A549 (cell line): Measurements from ENCODE around the gene HUNK.

Experiments
- BHLHE40 ChIP-seq: IDR thresholded peaks from 2 replicates; pipeline ENCODE4 v1.6.1; 2012; ENCODE audit warnings: low read depth, low read length, inconsistent platforms
- CTCF ChIP-seq: fragments of >200 bp; sonication (Bioruptor Twin); formaldehyde crosslinking; IDR thresholded peaks from 3 replicates; pipeline ENCODE4 v1.5.1; 2016
- ESRRA ChIP-seq: fragments of 150-350 bp; IDR thresholded peaks from 2 replicates; pipeline ENCODE4 v1.6.1; 2014; ENCODE audit warnings: mild to moderate bottlenecking, low read length, borderline replicate concordance
- HES2 ChIP-seq: fragments of >200 bp; sonication (Bioruptor Twin); formaldehyde crosslinking; IDR thresholded peaks from 2 replicates; pipeline ENCODE4 v1.6.1; 2016
- MAFK ChIP-seq: fragments of 450-650 bp; IDR thresholded peaks from 2 replicates; pipeline ENCODE4 v1.6.1; 2014; ENCODE audit not compliant: partially characterized antibody
- POLR2A ChIP-seq: IDR thresholded peaks from 2 replicates; pipeline ENCODE4 v1.6.1; 2012; ENCODE audit warnings: mild to moderate bottlenecking, low read length
- POLR2AphosphoS2 ChIP-seq: conservative IDR thresholded peaks from 2 replicates; pipeline ENCODE4 v1.6.1; 2012; ENCODE audit warnings: low read length, improper control_type of control experiment, inconsistent platforms
- RCOR1 ChIP-seq: fragments of 150-350 bp; IDR thresholded peaks from 2 replicates; pipeline ENCODE4 v1.6.1; 2014; ENCODE audit warnings: antibody characterized with exemption, low read length, low read depth
- REST ChIP-seq: fragments of 200-600 bp; sonication (generic); IDR thresholded peaks from 2 replicates; pipeline ENCODE4 v1.6.1; 2016; ENCODE audit warnings: antibody characterized with exemption, mild to moderate bottlenecking, moderate library complexity
- RFX5 ChIP-seq: fragments of 450-650 bp; IDR thresholded peaks from 2 replicates; pipeline ENCODE4 v1.7.1; 2014; ENCODE audit warnings: antibody characterized with exemption, mild to moderate bottlenecking, moderate library complexity
- SREBF2 ChIP-seq: fragments of 450-650 bp; IDR thresholded peaks from 2 replicates; pipeline ENCODE4 v1.6.1; 2014; ENCODE audit warnings: mild to moderate bottlenecking, moderate library complexity

- TF ChIP-seq POLR2AphosphoS2 (no peak), RFX5 (no peak), BHLHE40 (no peak), CTCF (no peak), MAFK (no peak), HES2 (no peak), ESRRA (no peak), SREBF2 (no peak), POLR2A (no peak), REST (no peak), RCOR1 (no peak)
Measured at GRCh38 chr21:32034850-32035249, 162.0 kb downstream of the HUNK start.
